Endodermal cell (in vitro differentiated cells): ENCODE data around the gene DDX51. TPM values are rescaled to one million over a fixed set of nuclear protein-coding genes. Genes with fewer than 3 reads are reported as not detected.
A peak's percentile ranks its signal among the peaks of the same experiment; 100 is the strongest.

Experiments
- DNase-seq: peaks from one replicate; pipeline ENCODE4 v3.0.0-alpha.2; 2017
- H3K27ac ChIP-seq: 2 replicates; pipeline ENCODE4 v1.5.1; 2013; ENCODE audit warnings: mild to moderate bottlenecking, low read depth, low read length, moderate library complexity
- H3K27me3 ChIP-seq: 2 replicates; pipeline ENCODE4 v1.6.1; 2013; ENCODE audit warnings: mild to moderate bottlenecking, low read length, moderate library complexity; ENCODE audit not compliant: insufficient read depth, control insufficient read depth, poor library complexity, severe bottlenecking
- H3K36me3 ChIP-seq: 2 replicates; pipeline ENCODE4 v1.7.0; 2013; ENCODE audit warnings: mild to moderate bottlenecking, low read length, moderate library complexity; ENCODE audit not compliant: control insufficient read depth, insufficient read depth
- H3K4me1 ChIP-seq: one replicate; pipeline ENCODE4 v1.7.0; 2013; ENCODE audit warnings: low read length; ENCODE audit not compliant: control insufficient read depth, insufficient read depth
- H3K4me3 ChIP-seq: 2 replicates; pipeline ENCODE4 v1.5.1; 2013; ENCODE audit warnings: mild to moderate bottlenecking, low read length, moderate library complexity
- H3K9ac ChIP-seq: 2 replicates; pipeline ENCODE4 v1.6.1; 2013; ENCODE audit warnings: mild to moderate bottlenecking, low read length, moderate library complexity; ENCODE audit not compliant: poor library complexity, severe bottlenecking; ENCODE audit errors: extremely low read depth
- H3K9me3 ChIP-seq: 2 replicates; pipeline ENCODE4 v1.6.1; 2013; ENCODE audit warnings: mild to moderate bottlenecking, low read length, moderate library complexity; ENCODE audit not compliant: control insufficient read depth
- H3K27ac Mint-ChIP-seq: 2 replicates; pipeline ENCODE4 v1.8.0; 2020; ENCODE audit warnings: mixed read lengths
- H3K27me3 Mint-ChIP-seq: 2 replicates; pipeline ENCODE4 v1.8.0; 2021; ENCODE audit warnings: mild to moderate bottlenecking, mixed read lengths; ENCODE audit not compliant: insufficient read depth
- H3K36me3 Mint-ChIP-seq: 2 replicates; pipeline ENCODE4 v1.8.0; 2020; ENCODE audit warnings: low read depth, mixed read lengths
- H3K4me1 Mint-ChIP-seq: 2 replicates; pipeline ENCODE4 v1.8.0; 2020; ENCODE audit warnings: mixed read lengths
- H3K4me3 Mint-ChIP-seq: 2 replicates; pipeline ENCODE4 v1.8.0; 2020; ENCODE audit warnings: mild to moderate bottlenecking, moderate library complexity, mixed read lengths
- H3K9me3 Mint-ChIP-seq: 2 replicates; pipeline ENCODE4 v1.8.0; 2020; ENCODE audit warnings: mild to moderate bottlenecking, mixed read lengths
- WGBS, 2 experiments: methylation state at CpG; one replicate each; pipeline versions ENCODE4 v1.1.5 to v1.1.7; 2013; ENCODE audit warnings: missing lambda C conversion rate in 2 of 2, mixed read lengths in 1 of 2; ENCODE audit not compliant: insufficient coverage in 1 of 2, insufficient read length in 1 of 2; 5-methylcytosine and 5-hydroxymethylcytosine counted together
- long read RNA-seq, 4 experiments: library from polyadenylated mRNA in 2 of 4; library from RNA in 1 of 4; library from capped mRNA in 1 of 4; stranded (forward) in 3 of 4; unstranded in 1 of 4; transcript quantifications; one replicate each; pipeline ENCODE4 v2.0.0, GENCODE V29; 2020 to 2021; ENCODE audit warnings: inconsistent platforms in 1 of 4
- polyA plus RNA-seq, 2 experiments: library from polyadenylated mRNA; stranded (reverse); fragments of 50-300 nt; gene quantifications; one replicate each; pipeline ENCODE4 v1.2.3, GENCODE V29; 2013
- total RNA-seq, 2 donors: library from RNA; stranded (reverse); fragmentation: NEBNext Ultra II Directional in 1 of 2; extraction: Animal tissue kit (Norgen Biotek cat#: 25700) in 1 of 2; gene quantifications; 2 replicates in 1 of 2; 3 replicates in 1 of 2; pipeline ENCODE4 v1.2.1, GENCODE V29; 2021
- TF ChIP-seq, protein P1 (sequence below): fragments of 200-600 bp; sonication (generic); conservative IDR thresholded peaks from 2 replicates; pipeline ENCODE4 v1.5.0; 2021; ENCODE audit warnings: antibody characterized with exemption, mild to moderate bottlenecking

The DDX51 gene, protein sequence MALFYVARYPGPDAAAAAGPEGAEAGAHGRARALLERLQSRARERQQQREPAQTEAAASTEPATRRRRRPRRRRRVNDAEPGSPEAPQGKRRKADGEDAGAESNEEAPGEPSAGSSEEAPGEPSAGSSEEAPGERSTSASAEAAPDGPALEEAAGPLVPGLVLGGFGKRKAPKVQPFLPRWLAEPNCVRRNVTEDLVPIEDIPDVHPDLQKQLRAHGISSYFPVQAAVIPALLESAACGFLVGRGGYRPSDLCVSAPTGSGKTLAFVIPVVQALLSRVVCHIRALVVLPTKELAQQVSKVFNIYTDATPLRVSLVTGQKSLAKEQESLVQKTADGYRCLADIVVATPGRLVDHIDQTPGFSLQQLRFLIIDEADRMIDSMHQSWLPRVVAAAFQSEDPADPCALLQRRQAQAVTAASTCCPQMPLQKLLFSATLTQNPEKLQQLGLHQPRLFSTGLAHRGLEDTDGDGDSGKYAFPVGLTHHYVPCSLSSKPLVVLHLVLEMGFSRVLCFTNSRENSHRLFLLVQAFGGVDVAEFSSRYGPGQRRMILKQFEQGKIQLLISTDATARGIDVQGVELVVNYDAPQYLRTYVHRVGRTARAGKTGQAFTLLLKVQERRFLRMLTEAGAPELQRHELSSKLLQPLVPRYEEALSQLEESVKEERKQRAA
- 10 to 100 TPM; 31.5 to 33.8 TPM for total RNA-seq
- polyA plus RNA-seq (2013, experiment 1 of 2) = 16.9 TPM
- polyA plus RNA-seq (2013, experiment 2 of 2) = 13.9 TPM
- long read RNA-seq, experiment 1, partial matches to known transcripts = 4 of 7 reads
- long read RNA-seq, experiment 1, other reads (novel, unspliced or antisense) = 2 of 7 reads
- long read RNA-seq, experiment 2, full-length matches to known transcripts = 32 of 59 reads
- long read RNA-seq, experiment 2, partial matches to known transcripts = 7 of 59 reads
- long read RNA-seq, experiment 2, other reads (novel, unspliced or antisense) = 20 of 59 reads
- long read RNA-seq, experiment 3, partial matches to known transcripts = 0 of 3 reads
- long read RNA-seq, experiment 3, other reads (novel, unspliced or antisense) = 3 of 3 reads
- long read RNA-seq, experiment 4, partial matches to known transcripts = 1 of 1 reads
- long read RNA-seq, experiment 4, other reads (novel, unspliced or antisense) = 0 of 1 reads

DNA sequence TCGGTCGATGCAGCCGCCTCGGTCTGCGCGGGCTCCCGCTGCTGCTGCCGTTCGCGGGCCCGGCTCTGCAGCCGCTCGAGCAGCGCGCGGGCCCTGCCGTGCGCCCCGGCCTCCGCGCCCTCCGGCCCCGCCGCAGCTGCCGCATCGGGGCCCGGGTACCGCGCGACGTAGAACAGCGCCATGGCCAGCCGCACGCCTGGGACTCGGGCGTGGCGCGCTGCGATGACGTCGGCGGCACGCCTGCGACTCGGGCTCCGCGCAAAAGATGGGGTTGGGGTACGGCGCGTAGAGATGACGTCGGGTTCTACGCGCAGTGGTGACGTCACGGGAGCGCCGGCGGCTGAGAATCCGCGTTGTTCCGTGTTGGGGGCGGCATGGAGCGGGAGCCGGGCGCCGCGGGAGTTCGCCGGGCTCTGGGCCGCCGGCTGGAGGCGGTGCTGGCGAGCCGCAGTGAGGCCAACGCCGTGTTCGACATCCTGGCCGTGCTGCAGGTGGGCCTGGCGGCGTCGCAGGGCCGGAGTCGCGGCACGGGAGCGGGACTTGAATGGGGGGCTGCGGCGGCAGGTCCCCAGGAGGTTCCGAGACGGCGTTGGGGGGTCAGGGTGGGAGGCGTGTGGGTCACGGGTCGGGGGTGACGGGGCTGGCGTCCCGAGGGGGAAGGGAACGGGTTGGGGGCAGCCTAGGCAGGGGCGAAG is at the start of gene DDX51, which contains the start of gene NOC4L:
Gene DDX51, minus strand, starts transcription at position 205 of the 695 bp plus-strand sequence. Its CDS starts 23 bp downstream, at position 182.
Gene NOC4L, plus strand, starts transcription at position 343 of the 695 bp plus-strand sequence. Its CDS starts 32 bp downstream, at position 375.
- H3K36me3 ChIP-seq = peaks cover 38% of the 10 kb centered on the region
- H3K9ac ChIP-seq = peak within 1 kb of the TSS; percentile 75
- TF ChIP-seq, protein P1, sequence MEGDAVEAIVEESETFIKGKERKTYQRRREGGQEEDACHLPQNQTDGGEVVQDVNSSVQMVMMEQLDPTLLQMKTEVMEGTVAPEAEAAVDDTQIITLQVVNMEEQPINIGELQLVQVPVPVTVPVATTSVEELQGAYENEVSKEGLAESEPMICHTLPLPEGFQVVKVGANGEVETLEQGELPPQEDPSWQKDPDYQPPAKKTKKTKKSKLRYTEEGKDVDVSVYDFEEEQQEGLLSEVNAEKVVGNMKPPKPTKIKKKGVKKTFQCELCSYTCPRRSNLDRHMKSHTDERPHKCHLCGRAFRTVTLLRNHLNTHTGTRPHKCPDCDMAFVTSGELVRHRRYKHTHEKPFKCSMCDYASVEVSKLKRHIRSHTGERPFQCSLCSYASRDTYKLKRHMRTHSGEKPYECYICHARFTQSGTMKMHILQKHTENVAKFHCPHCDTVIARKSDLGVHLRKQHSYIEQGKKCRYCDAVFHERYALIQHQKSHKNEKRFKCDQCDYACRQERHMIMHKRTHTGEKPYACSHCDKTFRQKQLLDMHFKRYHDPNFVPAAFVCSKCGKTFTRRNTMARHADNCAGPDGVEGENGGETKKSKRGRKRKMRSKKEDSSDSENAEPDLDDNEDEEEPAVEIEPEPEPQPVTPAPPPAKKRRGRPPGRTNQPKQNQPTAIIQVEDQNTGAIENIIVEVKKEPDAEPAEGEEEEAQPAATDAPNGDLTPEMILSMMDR = no peak
- peaks cover 42% of the 10 kb centered on the region for H3K36me3 Mint-ChIP-seq
- H3K9me3 Mint-ChIP-seq = peaks cover 2% of the 10 kb centered on the region
- peak within 1 kb of the TSS; percentile 78 for H3K4me3 Mint-ChIP-seq
- no peaks in the 10 kb centered on the region for H3K9me3 ChIP-seq
- peak within 1 kb of the TSS; percentile 77 for H3K27ac ChIP-seq
- H3K27ac Mint-ChIP-seq = peak within 1 kb of the TSS; percentile 88
- peak within 1 kb of the TSS; percentile 83 for H3K4me3 ChIP-seq
- WGBS, 2 experiments = 0 to 1% methylated on average over 31 to 100 of the region's 100 CpGs
- no peaks in the 10 kb centered on the region for H3K27me3 ChIP-seq
- peaks cover 2% of the 10 kb centered on the region for H3K4me1 ChIP-seq
- peaks cover 9% of the 10 kb centered on the region for H3K4me1 Mint-ChIP-seq
- peaks cover 2% of the 10 kb centered on the region for H3K27me3 Mint-ChIP-seq
- DNase-seq = peak; percentile 99

DNA sequence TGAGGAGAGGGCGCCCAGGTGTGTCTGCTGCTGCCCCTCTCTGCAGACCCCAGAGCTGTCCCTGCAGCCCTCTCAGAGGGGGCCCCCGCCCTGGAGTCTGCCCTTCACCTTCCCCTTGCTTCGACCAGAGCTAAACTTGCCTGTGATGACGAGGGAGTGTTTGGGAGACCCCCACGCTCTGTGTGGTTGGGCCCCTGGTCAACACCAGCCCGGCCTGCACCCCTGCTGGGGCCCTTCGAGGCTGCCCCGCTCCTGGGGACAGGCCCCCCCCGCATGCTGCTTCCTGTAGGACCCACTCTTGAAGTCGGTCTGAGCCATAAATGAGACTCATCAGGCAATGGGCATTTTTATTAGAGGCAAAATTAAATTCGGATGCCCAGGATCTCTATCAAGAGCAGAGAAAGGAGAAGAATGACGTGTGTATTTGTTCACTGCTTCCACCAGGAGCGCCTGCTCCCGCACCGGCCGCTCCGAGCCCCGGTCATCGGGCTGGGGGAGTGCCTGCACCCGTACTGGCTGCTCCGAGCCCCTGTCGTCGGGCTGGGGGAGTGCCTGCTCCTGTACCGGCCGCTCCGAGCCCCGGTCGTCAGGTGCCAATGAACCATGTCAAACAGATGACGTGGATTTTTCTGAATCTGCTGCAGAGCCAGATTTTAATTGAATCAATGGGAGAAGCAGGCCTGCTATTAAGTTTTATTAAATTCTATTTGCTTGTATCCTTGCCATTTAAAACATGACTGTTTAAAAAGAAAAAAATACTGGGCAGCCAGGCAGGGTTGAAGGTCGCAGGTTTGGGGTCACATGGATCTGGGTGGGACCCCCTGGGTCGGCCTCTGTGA is 47.8 kb upstream of the DDX51 start:
- 80% methylated on average over 28 to 31 of the region's 31 CpGs for WGBS, 2 experiments
- TF ChIP-seq, protein P1 = no peak
- Histone ChIP-seq H3K4me3 (no peak overlapping the region), H3K27ac (no peak overlapping the region), H3K9ac (no peak overlapping the region), H3K4me1 (no peaks in the 10 kb centered on the region), H3K9me3 (peaks cover 13% of the 10 kb centered on the region), H3K27me3 (peaks cover 32% of the 10 kb centered on the region), H3K36me3 (no peaks in the 10 kb centered on the region)
- Mint-ChIP-seq H3K4me1 (peaks cover 3% of the 10 kb centered on the region), H3K4me3 (no peak overlapping the region), H3K27ac (no peak overlapping the region), H3K36me3 (peaks cover 3% of the 10 kb centered on the region), H3K9me3 (peaks cover 11% of the 10 kb centered on the region), H3K27me3 (peaks cover 64% of the 10 kb centered on the region)
- DNase-seq = no peak
